Measurements from ENCODE around the gene KCTD8. TPM values are rescaled to one million over a fixed set of nuclear protein-coding genes. Genes with fewer than 3 reads are reported as not detected.

The KCTD8 gene
- total RNA-seq, 1 experiment from 2014 or later: 1.1 TPM

- H2AFZ ChIP-seq (ENCODE audit: low read length): no peak overlapping the region
- H3K9ac ChIP-seq (ENCODE audit: extremely low read depth, insufficient read length, low read length): no peak overlapping the region
- Mint-ChIP-seq H3K27me3 (ENCODE audit: low read depth) (no peaks in the 10 kb centered on the region), H3K4me1 (no peaks in the 10 kb centered on the region), H3K27ac (no peak overlapping the region), H3K36me3 (ENCODE audit: insufficient read depth in 1 of 3, low read depth in 3 of 3) (peaks cover 0 to 4% (median 2%) of the 10 kb centered on the region in 3 experiments; a peak in 3 of 7 replicates), H3K4me3 (no peak overlapping the region), H3K9me3 (peaks cover 2 to 4% of the 10 kb centered on the region in 2 experiments; a peak in 4 of 5 replicates)
- no peak overlapping the region for H4K91ac ChIP-seq (ENCODE audit: insufficient read length, low read depth, low read length)
- H3K79me1 ChIP-seq (ENCODE audit: insufficient read depth, low read depth, low read length, poor library complexity, severe bottlenecking): no peaks in the 10 kb centered on the region
- no peaks in the 10 kb centered on the region for H3K23me2 ChIP-seq (ENCODE audit: insufficient read length, low read depth, low read length, poor library complexity, severe bottlenecking)
- no peak overlapping the region for H2BK120ac ChIP-seq (ENCODE audit: low read depth, low read length, poor library complexity, severe bottlenecking)
- no peaks in the 10 kb centered on the region for H3K4me1 ChIP-seq (ENCODE audit: insufficient read depth, low read length)
- H4K20me1 ChIP-seq (ENCODE audit: control insufficient read depth, insufficient read depth, insufficient read length): no peaks in the 10 kb centered on the region
- no peak overlapping the region for H3K18ac ChIP-seq (ENCODE audit: insufficient read length, low read depth, low read length)
- no peak for TF ChIP-seq CTCF (conservative IDR thresholded peaks at IDR 0.05)
- no peak overlapping the region for H3K4ac ChIP-seq (ENCODE audit: low read depth, low read length)
- H3K27ac ChIP-seq (ENCODE audit: insufficient read length, low read depth, low read length): no peak overlapping the region
- H2BK5ac ChIP-seq (ENCODE audit: insufficient read length, low read length): no peak overlapping the region
- no peak overlapping the region for H2BK20ac ChIP-seq (ENCODE audit: low read depth, low read length, poor library complexity, severe bottlenecking)
- no peak overlapping the region for H2BK12ac ChIP-seq (ENCODE audit: insufficient read length, low read depth, low read length)
- WGBS (ENCODE audit: extremely low coverage, insufficient read length, low lambda C conversion rate): no CpG with 5 or more reads among the region's 4 CpGs
- no peak overlapping the region for H3K56ac ChIP-seq (ENCODE audit: insufficient read length, low read depth, low read length)
- no peak overlapping the region for H3T11ph ChIP-seq (ENCODE audit: low read length)
- no peak overlapping the region for H4K5ac ChIP-seq (ENCODE audit: insufficient read length, low read depth, low read length)
- H3K23ac ChIP-seq (ENCODE audit: insufficient read length, low read depth, low read length): no peak overlapping the region
- H3K4me2 ChIP-seq (ENCODE audit: insufficient read depth, insufficient read length, low read length): no peak overlapping the region
- DNase-seq: no peak
- H3K27me3 ChIP-seq (ENCODE audit: insufficient read depth, low read length): no peaks in the 10 kb centered on the region
- no peaks in the 10 kb centered on the region for H3K79me2 ChIP-seq (ENCODE audit: insufficient read depth, low read length)
- H2BK15ac ChIP-seq (ENCODE audit: low read depth, low read length): no peak overlapping the region
- H4K8ac ChIP-seq (replicated peaks; ENCODE audit: insufficient read length, low read depth, low read length): no peak overlapping the region
- H2AK5ac ChIP-seq (ENCODE audit: insufficient read length, low read length): no peak overlapping the region
- no peak overlapping the region for H3K14ac ChIP-seq (ENCODE audit: insufficient read depth, low read length)
- no peaks in the 10 kb centered on the region for H3K9me3 ChIP-seq (ENCODE audit: control insufficient read depth, low read depth, low read length)
Observed at GRCh38 chr4:44221407-44221806, 227.2 kb downstream of the KCTD8 start.

Measured in H9 (cell line).